GM19035 (cell line): ENCODE results near the gene TFRC.
"Not testable (repeated sequence)": the region's sequence is repeated elsewhere in the genome, so short reads cannot be mapped to it uniquely, and the experiment has no call there.

Source experiments
- ATAC-seq: cut with Tn5 transposase; IDR thresholded peaks from one replicate; pipeline ENCODE4 v1.9.1; 2021; ENCODE audit not compliant: unreplicated experiment

The TFRC gene

GRCh38 chr3:196049653-196050052 is 32.2 kb downstream of the TFRC start:
- ATAC-seq, result no peak

GRCh38 chr3:196048922-196049598 is 32.8 kb downstream of the TFRC start:
- no peak for ATAC-seq

- ATAC-seq, result no peak
Measured at GRCh38 chr3:196047391-196048030, 34.4 kb downstream of the TFRC start.

DNA sequence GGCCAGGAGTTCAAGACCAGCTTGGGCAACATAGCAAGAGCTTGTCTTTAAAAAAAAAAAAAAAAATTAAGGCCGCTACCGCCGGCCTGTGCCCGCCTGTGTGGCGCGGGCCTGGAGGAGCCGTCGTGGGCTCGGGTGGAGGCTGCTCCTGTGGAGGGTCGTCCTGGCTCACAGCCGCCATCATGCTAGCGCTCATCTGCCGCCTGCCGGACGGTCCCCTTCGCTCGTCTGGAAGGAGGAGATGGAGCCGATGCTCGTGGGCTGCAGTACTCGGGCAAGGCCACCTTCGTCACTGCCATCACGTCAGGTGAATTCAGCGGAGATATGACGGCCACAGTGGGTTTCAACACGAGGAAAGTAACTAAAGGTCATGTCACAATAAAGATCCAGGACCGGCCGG is 37.4 kb downstream of the TFRC start:
- no peak for ATAC-seq

DNA sequence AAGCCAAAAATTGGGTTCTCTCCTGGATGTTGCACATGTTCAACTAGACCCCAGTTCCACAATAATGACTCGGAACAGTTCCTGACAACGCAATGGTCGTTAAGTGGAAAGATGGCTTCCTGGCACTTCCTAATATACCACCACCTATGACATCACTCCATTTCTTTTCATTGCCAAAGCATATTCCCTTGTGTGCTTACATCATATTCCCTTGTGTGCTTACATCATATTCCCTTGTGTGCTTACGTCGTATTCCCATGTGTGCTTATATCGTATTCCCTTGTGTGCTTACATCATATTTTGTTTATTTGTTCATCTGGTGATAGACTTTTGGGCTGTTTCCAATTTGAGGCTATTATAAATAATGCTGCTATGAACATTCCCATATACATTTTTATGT is 39.2 kb downstream of the TFRC start:
- ATAC-seq, result no peak

- ATAC-seq, result no peak
Measured at GRCh38 chr3:196039359-196039758, 42.5 kb downstream of the TFRC start.

- not testable (repeated sequence) for ATAC-seq
Measured at GRCh38 chr3:196026059-196026458, 55.8 kb downstream of the TFRC start.

- no peak for ATAC-seq
Measured at GRCh38 chr3:196024968-196025367, 56.9 kb downstream of the TFRC start.

DNA sequence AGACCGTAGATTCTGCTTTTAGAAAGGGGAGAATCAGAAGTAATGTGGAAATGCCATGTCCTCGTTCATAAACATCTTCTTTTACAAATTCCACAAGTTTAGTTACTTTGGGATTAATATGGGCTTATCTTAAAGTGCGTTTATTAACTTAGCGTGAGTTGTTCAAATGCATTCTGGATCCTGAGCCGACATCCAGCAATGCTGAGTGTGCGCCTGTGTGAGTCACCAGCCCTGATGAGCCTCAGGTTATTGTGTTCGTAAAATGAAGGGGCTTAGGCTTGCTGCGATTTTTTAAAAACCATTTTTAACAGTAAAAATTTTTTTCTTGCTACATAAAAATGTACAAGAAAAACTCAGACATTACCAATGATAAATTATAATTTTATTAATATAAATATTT is 57.9 kb downstream of the TFRC start:
- no peak for ATAC-seq

- ATAC-seq, result not testable (repeated sequence)
Measured at GRCh38 chr3:196022499-196022878, 59.4 kb downstream of the TFRC start.

- no peak for ATAC-seq
Measured at GRCh38 chr3:196020373-196020772, 61.5 kb downstream of the TFRC start.

DNA sequence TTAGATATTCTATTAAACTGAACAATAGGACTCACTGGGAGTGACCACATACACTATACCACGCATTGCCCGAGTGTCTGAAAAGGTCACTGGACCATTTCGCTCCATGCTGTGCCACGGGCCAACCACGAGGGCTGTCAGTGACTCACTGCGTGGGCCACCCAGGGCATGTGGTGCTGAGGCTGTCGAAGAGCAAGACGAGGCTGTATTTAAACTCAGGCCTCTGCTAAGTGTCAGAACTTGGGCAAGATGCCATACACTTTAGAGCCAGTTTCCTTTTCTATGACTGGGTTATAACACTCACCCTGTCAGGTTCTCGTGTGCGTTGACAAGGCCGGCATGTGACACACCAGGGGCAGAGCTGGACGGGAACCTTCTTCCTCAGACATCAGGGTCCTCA is 62.3 kb downstream of the TFRC start:
- ATAC-seq, result not testable (repeated sequence)

DNA sequence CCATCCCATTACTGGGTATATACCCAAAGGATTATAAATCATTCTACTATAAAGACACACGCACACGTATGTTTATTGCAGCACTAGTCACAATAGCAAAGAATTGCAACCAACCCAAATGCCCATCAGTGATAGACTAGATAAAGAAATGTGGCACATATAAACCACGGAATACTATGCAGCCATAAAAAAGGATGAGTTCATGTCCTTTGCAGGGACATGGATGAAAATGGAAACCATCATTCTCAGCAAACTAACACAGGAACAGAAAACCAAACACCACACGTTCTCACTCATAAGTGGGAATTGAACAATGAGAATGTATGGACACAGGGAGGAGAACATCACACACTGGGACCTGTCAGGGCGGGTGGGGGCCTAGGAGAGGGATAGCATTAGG is 63.7 kb downstream of the TFRC start:
- ATAC-seq, result not testable (repeated sequence)

DNA sequence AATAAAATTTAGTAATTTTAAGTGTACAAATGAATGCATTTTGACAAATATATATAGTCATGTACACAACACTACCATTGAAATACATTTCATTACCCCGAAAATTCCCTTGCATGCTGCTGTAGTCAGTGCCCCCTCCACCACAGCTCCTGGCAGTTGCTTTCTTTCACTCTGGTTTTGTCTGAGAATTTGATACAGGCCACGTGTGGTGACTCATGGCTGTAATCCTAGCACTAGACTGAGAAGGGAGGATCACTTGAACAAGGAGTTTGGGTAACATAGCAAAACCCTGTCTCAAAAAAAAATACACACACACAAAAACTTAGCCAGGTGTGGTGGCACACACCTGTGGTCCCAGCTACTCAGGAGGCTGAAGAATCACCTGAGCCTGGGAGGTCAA is 65.4 kb downstream of the TFRC start:
- ATAC-seq, result no peak

DNA sequence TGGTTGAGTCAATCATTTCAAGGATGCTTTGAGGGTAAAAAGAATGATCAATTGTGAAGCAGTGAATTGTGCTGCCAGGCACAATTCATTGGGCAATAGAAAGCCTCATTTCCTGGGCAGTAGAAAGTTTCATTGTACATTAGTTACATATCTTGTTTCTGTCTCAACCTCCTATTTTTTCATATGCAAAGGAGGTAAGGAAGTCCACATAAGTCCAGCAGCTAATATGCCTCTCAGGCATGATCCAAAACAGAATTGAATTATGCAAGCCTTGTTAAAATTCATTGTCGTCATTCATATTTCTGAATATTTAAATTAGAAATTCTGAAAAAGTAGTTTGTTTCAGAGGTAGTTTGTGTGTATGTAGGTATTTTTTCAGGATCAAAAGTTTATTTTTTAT is 65.8 kb downstream of the TFRC start:
- ATAC-seq, result no peak

GRCh38 chr3:196013587-196014487 is 68.1 kb downstream of the TFRC start:
- no peak for ATAC-seq

DNA sequence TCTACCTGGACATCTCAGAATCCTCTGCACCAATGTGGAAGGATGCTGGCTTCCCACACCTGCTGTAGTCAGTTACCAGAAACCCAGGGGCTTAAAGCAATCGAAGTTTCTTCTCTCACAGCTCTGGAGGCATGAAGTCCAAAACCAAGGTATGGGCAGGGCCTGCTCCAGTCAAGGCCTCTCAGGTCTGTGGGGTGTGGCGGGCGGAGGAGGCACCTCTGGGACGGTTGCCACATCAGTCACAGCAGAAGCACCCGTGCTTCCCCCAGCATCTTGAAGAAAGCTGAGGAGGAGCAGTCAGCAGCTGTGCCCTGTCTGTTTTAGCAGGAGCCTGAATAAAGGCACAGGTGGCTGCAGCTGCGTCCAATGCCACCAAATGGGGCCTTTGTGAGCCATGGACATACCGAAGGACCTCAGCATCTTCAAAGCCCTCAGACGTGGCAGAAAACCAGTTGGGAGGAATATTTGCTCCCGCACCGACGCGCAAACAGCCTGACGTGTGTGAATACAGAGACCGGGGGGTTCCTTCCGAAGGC is 68.9 kb downstream of the TFRC start:
- ATAC-seq, result no peak

DNA sequence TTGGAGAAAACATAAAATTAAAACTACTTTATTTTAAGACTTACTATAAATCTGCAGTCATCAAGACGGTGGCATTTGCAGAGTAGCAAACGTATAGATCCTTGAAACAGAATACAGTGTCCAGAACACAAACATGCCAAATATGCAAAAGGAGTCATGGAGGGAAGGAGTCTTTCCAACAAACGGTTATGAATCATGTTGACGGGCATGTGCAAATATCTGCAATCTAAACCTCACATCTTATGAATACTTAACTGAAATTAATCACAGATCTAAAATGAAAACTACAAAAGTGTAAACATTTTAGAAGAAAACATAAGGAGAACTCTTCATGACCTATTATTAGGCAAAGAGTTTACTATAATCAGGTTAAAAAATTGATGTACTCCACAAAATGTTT is 69.4 kb downstream of the TFRC start:
- no peak for ATAC-seq

GRCh38 chr3:196009456-196009855 is 72.4 kb downstream of the TFRC start:
- no peak for ATAC-seq

DNA sequence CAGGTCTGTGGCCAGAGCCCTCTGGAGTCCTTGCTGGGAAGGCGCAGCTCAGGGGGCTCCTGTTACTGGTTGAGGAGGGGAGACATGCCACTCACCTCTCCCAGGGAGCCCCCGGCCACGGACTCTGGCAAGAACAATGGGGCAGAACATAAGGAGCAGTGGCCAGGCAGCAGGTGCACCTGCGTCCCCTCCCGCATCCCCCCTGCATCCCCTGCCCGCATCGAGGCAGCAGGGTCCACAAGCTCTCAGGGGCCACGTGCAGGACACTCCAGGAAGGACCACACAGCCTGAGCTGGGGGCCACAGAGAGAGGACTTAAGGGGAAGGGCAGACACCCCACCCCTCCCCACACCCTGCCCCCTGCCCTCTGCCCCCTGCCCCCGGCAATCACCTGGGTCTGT is 73.0 kb downstream of the TFRC start:
- ATAC-seq, result no peak

- no peak for ATAC-seq
Measured at GRCh38 chr3:196008387-196008786, 73.5 kb downstream of the TFRC start.
